ENCODE measurements around the gene SLC38A8. TPM values are rescaled to one million over a fixed set of nuclear protein-coding genes. Genes with fewer than 3 reads are reported as not detected.

Gene SLC38A8
- total RNA-seq, 5 donors from 2014 or later (not counting 1 experiment from before 2014, with no cell fraction given) = not detected

GRCh38 chr16:84059111-84059510 lies 16.5 kb upstream of the SLC38A8 start:
- peaks cover 69% of the 10 kb centered on the region for H3K36me3 Mint-ChIP-seq
- Histone ChIP-seq H3K9me3 (no peaks in the 10 kb centered on the region), H3K4me1 (ENCODE audit: control insufficient read depth in 1 of 2, extremely low read depth in 1 of 2, insufficient read depth in 2 of 2, low read length in 2 of 2) (no peaks in the 10 kb centered on the region), H3K27me3 (replicated peaks in 1 of 2; ENCODE audit: control insufficient read depth in 2 of 2, extremely low read depth in 1 of 2, insufficient read depth in 2 of 2, low read length in 1 of 2) (no peaks in the 10 kb centered on the region), H3K36me3 (ENCODE audit: control insufficient read depth in 2 of 2, extremely low read depth in 1 of 2, insufficient read depth in 1 of 2, low read length in 1 of 2) (peaks cover 52 to 94% of the 10 kb centered on the region in 2 donors), H3K27ac (ENCODE audit: low read length) (no peak overlapping the region), H3K4me3 (ENCODE audit: control insufficient read depth in 1 of 2, extremely low read depth in 1 of 2, low read length in 1 of 2) (no peak overlapping the region)
- no peaks in the 10 kb centered on the region for H3K4me1 Mint-ChIP-seq
- no peak overlapping the region for H3K27ac Mint-ChIP-seq
- WGBS (ENCODE audit: insufficient coverage) = 91% methylated on average over 8 of the region's 11 CpGs
- no peak overlapping the region for H3K4me3 Mint-ChIP-seq
- ChIA-PET POLR2A (no interaction called here), CTCF (no interaction called here)
- no peaks in the 10 kb centered on the region for H3K9me3 Mint-ChIP-seq
- H3K27me3 Mint-ChIP-seq = no peaks in the 10 kb centered on the region
- DNase-seq = no peak
- no peak for ATAC-seq (replicated peaks in 1 of 4)

DNA sequence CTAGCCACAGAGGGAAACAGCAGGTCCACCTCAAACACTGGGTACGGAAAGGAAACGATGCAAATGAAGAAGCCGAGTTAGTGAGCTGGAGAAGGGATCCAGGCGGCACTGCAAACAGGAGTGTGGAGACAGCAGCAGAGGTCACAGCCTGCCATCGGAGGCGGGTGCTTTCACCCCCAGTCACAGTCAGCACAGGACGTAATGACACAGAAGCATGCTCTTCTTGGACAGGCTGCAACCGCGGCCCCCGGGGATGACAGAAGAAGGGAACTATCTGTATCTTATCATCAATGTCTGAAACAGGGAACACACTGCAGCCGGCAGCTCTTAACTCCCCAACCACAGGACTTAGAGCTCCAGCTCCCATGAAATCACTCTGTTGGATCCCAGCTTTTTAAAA lies 16.1 kb upstream of the SLC38A8 start:
- no peak for ATAC-seq (replicated peaks in 1 of 4)
- Mint-ChIP-seq H3K4me3 (no peak overlapping the region), H3K27ac (no peak overlapping the region), H3K36me3 (peaks cover 69% of the 10 kb centered on the region), H3K4me1 (no peaks in the 10 kb centered on the region), H3K27me3 (no peaks in the 10 kb centered on the region), H3K9me3 (no peaks in the 10 kb centered on the region)
- Histone ChIP-seq H3K4me1 (ENCODE audit: control insufficient read depth in 1 of 2, extremely low read depth in 1 of 2, insufficient read depth in 2 of 2, low read length in 2 of 2) (no peaks in the 10 kb centered on the region), H3K27me3 (replicated peaks in 1 of 2; ENCODE audit: control insufficient read depth in 2 of 2, extremely low read depth in 1 of 2, insufficient read depth in 2 of 2, low read length in 1 of 2) (no peaks in the 10 kb centered on the region), H3K9me3 (no peaks in the 10 kb centered on the region), H3K4me3 (ENCODE audit: control insufficient read depth in 1 of 2, extremely low read depth in 1 of 2, low read length in 1 of 2) (no peak overlapping the region), H3K27ac (ENCODE audit: low read length) (no peak overlapping the region), H3K36me3 (ENCODE audit: control insufficient read depth in 2 of 2, extremely low read depth in 1 of 2, insufficient read depth in 1 of 2, low read length in 1 of 2) (peaks cover 53 to 95% of the 10 kb centered on the region in 2 donors)
- ChIA-PET CTCF (no interaction called here), POLR2A (no interaction called here)
- DNase-seq = no peak
- WGBS (ENCODE audit: insufficient coverage) = 91% methylated on average over 10 of the region's 11 CpGs

- H3K4me1 Mint-ChIP-seq = no peaks in the 10 kb centered on the region
- ChIA-PET POLR2A (interaction anchor here in 1 of 2 donors (0.7 kb wide), 1 partner anchor 10 kb away, joined by 3 read pairs; no protein-coding TSS in a partner anchor), CTCF (no interaction called here)
- peaks cover 55 to 98% of the 10 kb centered on the region in 2 donors for H3K36me3 ChIP-seq (ENCODE audit: control insufficient read depth in 2 of 2, extremely low read depth in 1 of 2, insufficient read depth in 1 of 2, low read length in 1 of 2)
- no peaks in the 10 kb centered on the region for H3K9me3 ChIP-seq
- ATAC-seq (replicated peaks in 1 of 4) = no peak
- 90% methylated on average over 8 of the region's 15 CpGs for WGBS (ENCODE audit: insufficient coverage)
- DNase-seq = no peak
- no peak overlapping the region for H3K4me3 Mint-ChIP-seq
- peaks cover 68% of the 10 kb centered on the region for H3K36me3 Mint-ChIP-seq
- H3K27me3 Mint-ChIP-seq = no peaks in the 10 kb centered on the region
- no peaks in the 10 kb centered on the region for H3K9me3 Mint-ChIP-seq
- H3K27ac Mint-ChIP-seq = no peak overlapping the region
- no peaks in the 10 kb centered on the region for H3K4me1 ChIP-seq (ENCODE audit: control insufficient read depth in 1 of 2, extremely low read depth in 1 of 2, insufficient read depth in 2 of 2, low read length in 2 of 2)
- no peak overlapping the region for H3K27ac ChIP-seq (ENCODE audit: low read length)
- no peaks in the 10 kb centered on the region for H3K27me3 ChIP-seq (replicated peaks in 1 of 2; ENCODE audit: control insufficient read depth in 2 of 2, extremely low read depth in 1 of 2, insufficient read depth in 2 of 2, low read length in 1 of 2)
- no peak overlapping the region for H3K4me3 ChIP-seq (ENCODE audit: control insufficient read depth in 1 of 2, extremely low read depth in 1 of 2, low read length in 1 of 2)
Observed at GRCh38 chr16:84058211-84058610, 15.6 kb upstream of the SLC38A8 start.

DNA sequence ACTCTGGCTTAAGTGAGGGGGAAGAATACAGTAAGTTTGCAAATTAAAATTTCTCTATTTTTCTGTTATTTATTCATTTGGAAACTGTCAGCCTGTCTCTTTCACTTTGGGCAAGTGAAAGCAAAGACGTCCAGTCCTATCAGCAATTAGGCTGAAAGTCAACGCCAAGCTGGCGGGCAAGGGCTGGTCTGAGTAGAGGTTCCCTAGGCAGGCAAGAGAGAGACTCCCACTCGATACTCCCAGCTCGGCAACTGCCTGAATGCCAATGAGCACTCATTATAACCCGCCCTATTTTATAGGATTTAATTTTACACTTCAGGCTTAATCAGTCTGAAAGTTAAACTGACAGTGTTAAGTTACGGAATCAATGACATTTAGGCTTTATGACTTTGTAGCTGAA lies 14.3 kb upstream of the SLC38A8 start:
- H3K36me3 ChIP-seq (ENCODE audit: control insufficient read depth in 2 of 2, extremely low read depth in 1 of 2, insufficient read depth in 1 of 2, low read length in 1 of 2) = peaks cover 55 to 96% of the 10 kb centered on the region in 2 donors
- peaks cover 71% of the 10 kb centered on the region for H3K36me3 Mint-ChIP-seq
- no peaks in the 10 kb centered on the region for H3K27me3 ChIP-seq (replicated peaks in 1 of 2; ENCODE audit: control insufficient read depth in 2 of 2, extremely low read depth in 1 of 2, insufficient read depth in 2 of 2, low read length in 1 of 2)
- no peaks in the 10 kb centered on the region for H3K9me3 Mint-ChIP-seq
- no peak overlapping the region for H3K4me3 Mint-ChIP-seq
- no peak overlapping the region for H3K27ac ChIP-seq (ENCODE audit: low read length)
- 90% methylated on average over 3 of the region's 7 CpGs for WGBS (ENCODE audit: insufficient coverage)
- H3K27me3 Mint-ChIP-seq = no peaks in the 10 kb centered on the region
- no peaks in the 10 kb centered on the region for H3K4me1 ChIP-seq (ENCODE audit: control insufficient read depth in 1 of 2, extremely low read depth in 1 of 2, insufficient read depth in 2 of 2, low read length in 2 of 2)
- H3K4me3 ChIP-seq (ENCODE audit: control insufficient read depth in 1 of 2, extremely low read depth in 1 of 2, low read length in 1 of 2) = no peak overlapping the region
- no peaks in the 10 kb centered on the region for H3K4me1 Mint-ChIP-seq
- ChIA-PET POLR2A (no interaction called here), CTCF (no interaction called here)
- DNase-seq = no peak
- H3K27ac Mint-ChIP-seq = no peak overlapping the region
- ATAC-seq (replicated peaks in 1 of 4) = no peak
- H3K9me3 ChIP-seq = no peaks in the 10 kb centered on the region

- H3K27me3 Mint-ChIP-seq = no peaks in the 10 kb centered on the region
- DNase-seq (no peak), ATAC-seq (replicated peaks in 1 of 4) (no peak)
- no peaks in the 10 kb centered on the region for H3K9me3 ChIP-seq
- 97% methylated on average over 15 of the region's 19 CpGs for WGBS (ENCODE audit: insufficient coverage)
- no peak overlapping the region for H3K4me3 Mint-ChIP-seq
- no peak overlapping the region for H3K27ac ChIP-seq (ENCODE audit: low read length)
- peaks cover 71% of the 10 kb centered on the region for H3K36me3 Mint-ChIP-seq
- H3K36me3 ChIP-seq (ENCODE audit: control insufficient read depth in 2 of 2, extremely low read depth in 1 of 2, insufficient read depth in 1 of 2, low read length in 1 of 2) = peaks cover 55 to 87% of the 10 kb centered on the region in 2 donors
- H3K27me3 ChIP-seq (replicated peaks in 1 of 2; ENCODE audit: control insufficient read depth in 2 of 2, extremely low read depth in 1 of 2, insufficient read depth in 2 of 2, low read length in 1 of 2) = no peaks in the 10 kb centered on the region
- no peak overlapping the region for H3K27ac Mint-ChIP-seq
- ChIA-PET CTCF (no interaction called here), POLR2A (no interaction called here)
- no peak overlapping the region for H3K4me3 ChIP-seq (ENCODE audit: control insufficient read depth in 1 of 2, extremely low read depth in 1 of 2, low read length in 1 of 2)
- no peaks in the 10 kb centered on the region for H3K4me1 ChIP-seq (ENCODE audit: control insufficient read depth in 1 of 2, extremely low read depth in 1 of 2, insufficient read depth in 2 of 2, low read length in 2 of 2)
- H3K9me3 Mint-ChIP-seq = no peaks in the 10 kb centered on the region
- H3K4me1 Mint-ChIP-seq = no peaks in the 10 kb centered on the region
Observed at GRCh38 chr16:84055801-84056634, 13.4 kb upstream of the SLC38A8 start.

DNA sequence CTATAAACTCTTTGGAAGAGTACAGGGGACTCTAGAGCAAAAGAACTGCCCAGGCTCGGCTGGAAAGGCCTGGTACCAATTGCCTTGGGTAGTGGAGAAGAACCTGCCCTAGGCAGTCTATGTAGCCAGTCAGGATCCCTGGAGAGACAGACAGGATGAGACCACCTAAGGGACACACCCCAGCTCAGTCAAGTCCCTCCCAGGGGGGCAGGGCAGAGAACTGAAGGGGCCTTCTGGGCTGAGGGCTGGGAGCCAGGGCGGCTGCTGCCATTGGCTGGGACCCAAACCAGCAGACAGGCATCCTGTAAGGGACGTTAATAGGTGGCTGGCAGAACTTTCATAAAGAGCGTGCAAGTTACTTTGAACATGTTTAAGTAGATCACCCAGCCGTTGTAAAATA lies 12.8 kb upstream of the SLC38A8 start:
- WGBS (ENCODE audit: insufficient coverage) = 100% methylated on average over 2 of the region's 5 CpGs
- DNase-seq (no peak), ATAC-seq (replicated peaks in 1 of 4) (no peak)
- CTCF ChIA-PET = interaction anchor here in 1 of 2 donors (0.6 kb wide), 1 partner anchor 155 kb away, joined by 3 read pairs; no protein-coding TSS in a partner anchor
- Mint-ChIP-seq H3K27me3 (no peaks in the 10 kb centered on the region), H3K9me3 (no peaks in the 10 kb centered on the region), H3K4me3 (no peak overlapping the region), H3K4me1 (no peaks in the 10 kb centered on the region), H3K36me3 (peaks cover 73% of the 10 kb centered on the region), H3K27ac (no peak overlapping the region)
- no peak overlapping the region for H3K4me3 ChIP-seq (ENCODE audit: control insufficient read depth in 1 of 2, extremely low read depth in 1 of 2, low read length in 1 of 2)
- H3K4me1 ChIP-seq (ENCODE audit: control insufficient read depth in 1 of 2, extremely low read depth in 1 of 2, insufficient read depth in 2 of 2, low read length in 2 of 2) = no peaks in the 10 kb centered on the region
- H3K27ac ChIP-seq (ENCODE audit: low read length) = no peak overlapping the region
- H3K27me3 ChIP-seq (replicated peaks in 1 of 2; ENCODE audit: control insufficient read depth in 2 of 2, extremely low read depth in 1 of 2, insufficient read depth in 2 of 2, low read length in 1 of 2) = no peaks in the 10 kb centered on the region
- POLR2A ChIA-PET = no interaction called here
- peaks cover 55 to 83% of the 10 kb centered on the region in 2 donors for H3K36me3 ChIP-seq (ENCODE audit: control insufficient read depth in 2 of 2, extremely low read depth in 1 of 2, insufficient read depth in 1 of 2, low read length in 1 of 2)
- no peaks in the 10 kb centered on the region for H3K9me3 ChIP-seq

All from T-cell (primary cell).